Measurements from ENCODE around the gene P4HA1.

GRCh38 chr10:73054286-73054685, 42.4 kb downstream of the P4HA1 start:
- TF ChIP-seq CTCF (IDR thresholded peaks at IDR 0.05) (no peak), ZFX (IDR thresholded peaks at IDR 0.05; ENCODE audit: borderline replicate concordance) (no peak)

All from 22Rv1 (cell line).